Upper lobe of left lung (tissue), 6 donors: ENCODE data around the gene PDE6G. TPM values are rescaled to one million over a fixed set of nuclear protein-coding genes. Genes with fewer than 3 reads are reported as not detected.

Source experiments
- ATAC-seq, 2 donors: fragments of 200-7000 bp; cut with Tn5 transposase; one replicate each; pipeline ENCODE4 v1.9.1; 2022; ENCODE audit warnings: mild to moderate bottlenecking in 2 of 2, moderate library complexity in 2 of 2; ENCODE audit not compliant: low FRiP score in 2 of 2
- DNase-seq, 2 donors: peaks; one replicate each; pipeline ENCODE4 v3.0.0-alpha.2; 2019 to 2020
- H3K27ac ChIP-seq, 4 donors: fragments of 200-600 bp; sonication (generic); one replicate each; pipeline ENCODE4 v1.5.1; 2016 to 2019
- H3K27me3 ChIP-seq, 4 donors: fragments of 200-600 bp; sonication (generic); one replicate each; pipeline ENCODE4 v1.5.1; 2017 to 2019
- H3K36me3 ChIP-seq, 4 donors: fragments of 200-600 bp; sonication (generic); one replicate each; pipeline ENCODE4 v1.5.1; 2016 to 2019
- H3K4me1 ChIP-seq, 4 donors: fragments of 200-600 bp; sonication (generic); one replicate each; pipeline ENCODE4 v1.5.1; 2018 to 2019
- H3K4me3 ChIP-seq, 4 donors: fragments of 200-600 bp; sonication (generic); one replicate each; pipeline ENCODE4 v1.5.1; 2017 to 2019; ENCODE audit warnings: mild to moderate bottlenecking in 2 of 4, moderate library complexity in 1 of 4
- H3K9me3 ChIP-seq, 4 donors: fragments of 200-600 bp; sonication (generic); one replicate each; pipeline ENCODE4 v1.5.1; 2018 to 2019
- EP300 ChIP-seq, 4 donors: sonication (generic); formaldehyde crosslinking; IDR thresholded peaks; one replicate each; pipeline ENCODE4 v1.5.1; 2017; ENCODE audit warnings: antibody characterized with exemption in 4 of 4, control low read depth in 2 of 4
- POLR2A ChIP-seq, 4 donors: fragments of 450-650 bp; IDR thresholded peaks; one replicate each; pipeline ENCODE4 v1.5.1; 2016 to 2017; ENCODE audit warnings: antibody characterized with exemption in 4 of 4, mild to moderate bottlenecking in 2 of 4
- POLR2AphosphoS5 ChIP-seq, 2 donors: sonication (generic); formaldehyde crosslinking; IDR thresholded peaks; one replicate each; pipeline ENCODE4 v1.5.1; 2017; ENCODE audit warnings: antibody characterized with exemption in 2 of 2
- WGBS, 2 donors: methylation state at CpG; one replicate each; pipeline ENCODE4 v1.1.5; 2017 to 2018; 5-methylcytosine and 5-hydroxymethylcytosine counted together
- total RNA-seq, 6 donors: library from RNA; depleted of rRNA in 4 of 6; stranded (reverse); fragments of >200 nt in 4 of 6; gene quantifications; one replicate each; pipeline versions ENCODE4 v1.1.0 to v1.2.1, GENCODE V29; 2016 to 2021
- TF ChIP-seq, protein P1 (sequence below), 6 experiments: fragments of 450-650 bp in 4 of 6; fragments of 200-600 bp in 2 of 6; sonication (generic) in 2 of 6; IDR thresholded peaks; one replicate each; pipeline ENCODE4 v1.5.1; 2016 to 2019; ENCODE audit warnings: antibody characterized with exemption in 6 of 6
- donor health status: DM: no; HTN: no; CAD: no; lungs with moderate emphysema.
- donor health status: DM: no; HTN: yes; CAD: no; lungs with severe emphysema.

PDE6G gene
- total RNA-seq, 6 donors from 2014 or later, result 1.0 to 12.6 (median 1.7) TPM; not detected in 3

- no peak for DNase-seq
- H3K27me3 ChIP-seq, result no peaks in the 10 kb centered on the region
- TF ChIP-seq, protein P1, sequence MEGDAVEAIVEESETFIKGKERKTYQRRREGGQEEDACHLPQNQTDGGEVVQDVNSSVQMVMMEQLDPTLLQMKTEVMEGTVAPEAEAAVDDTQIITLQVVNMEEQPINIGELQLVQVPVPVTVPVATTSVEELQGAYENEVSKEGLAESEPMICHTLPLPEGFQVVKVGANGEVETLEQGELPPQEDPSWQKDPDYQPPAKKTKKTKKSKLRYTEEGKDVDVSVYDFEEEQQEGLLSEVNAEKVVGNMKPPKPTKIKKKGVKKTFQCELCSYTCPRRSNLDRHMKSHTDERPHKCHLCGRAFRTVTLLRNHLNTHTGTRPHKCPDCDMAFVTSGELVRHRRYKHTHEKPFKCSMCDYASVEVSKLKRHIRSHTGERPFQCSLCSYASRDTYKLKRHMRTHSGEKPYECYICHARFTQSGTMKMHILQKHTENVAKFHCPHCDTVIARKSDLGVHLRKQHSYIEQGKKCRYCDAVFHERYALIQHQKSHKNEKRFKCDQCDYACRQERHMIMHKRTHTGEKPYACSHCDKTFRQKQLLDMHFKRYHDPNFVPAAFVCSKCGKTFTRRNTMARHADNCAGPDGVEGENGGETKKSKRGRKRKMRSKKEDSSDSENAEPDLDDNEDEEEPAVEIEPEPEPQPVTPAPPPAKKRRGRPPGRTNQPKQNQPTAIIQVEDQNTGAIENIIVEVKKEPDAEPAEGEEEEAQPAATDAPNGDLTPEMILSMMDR (IDR thresholded peaks at IDR 0.05), result no peak
- TF ChIP-seq POLR2A (IDR thresholded peaks at IDR 0.05) (no peak), EP300 (IDR thresholded peaks at IDR 0.05) (no peak), POLR2AphosphoS5 (IDR thresholded peaks at IDR 0.05) (no peak)
- H3K9me3 ChIP-seq, result no peaks in the 10 kb centered on the region
- ATAC-seq, result no peak
- no peaks in the 10 kb centered on the region for H3K36me3 ChIP-seq
- no peak overlapping the region for H3K27ac ChIP-seq
- H3K4me3 ChIP-seq, result no peak overlapping the region
- peaks cover 24 to 34% (median 28%) of the 10 kb centered on the region in 4 donors for H3K4me1 ChIP-seq
- WGBS, 2 donors, result 74 to 81% methylated on average over 4 of the region's 4 CpGs
Measured at GRCh38 chr17:81638683-81639082, 17.7 kb downstream of the PDE6G start.

GRCh38 chr17:81636505-81637288, 19.6 kb downstream of the PDE6G start, which contains the start of the genes NPLOC4 and TSPAN10:
TSS of gene NPLOC4 (minus strand) at chr17:81637112. CDS start at chr17:81636930, 182 bp downstream.
TSS of gene TSPAN10 (plus strand) at chr17:81637196. CDS start at chr17:81642413, 5,217 bp downstream.
- H3K4me1 ChIP-seq, result peaks cover 27 to 36% (median 31%) of the 10 kb centered on the region in 4 donors
- DNase-seq (peak; percentile 88 to 98), ATAC-seq (peak; percentile 87 to 96)
- H3K27ac ChIP-seq, result peak within 1 kb of the TSS; percentile 89 to 97 (median 94)
- no peaks in the 10 kb centered on the region for H3K9me3 ChIP-seq
- H3K4me3 ChIP-seq, result peak within 1 kb of the TSS; percentile 45 to 96 (median 90)
- H3K27me3 ChIP-seq, result no peaks in the 10 kb centered on the region
- TF ChIP-seq, protein P1 (IDR thresholded peaks at IDR 0.05), result peak in 2 of 6 experiments; percentile 24 to 28
- peak in 3 of 4 donors; percentile 63 to 88 (median 87) for TF ChIP-seq POLR2A (IDR thresholded peaks at IDR 0.05)
- TF ChIP-seq EP300 (IDR thresholded peaks at IDR 0.05), result peak in 1 of 4 donors; percentile 73
- peak; percentile 88 for TF ChIP-seq POLR2AphosphoS5 (IDR thresholded peaks at IDR 0.05)
- peaks cover 0 to 2% (median 0%) of the 10 kb centered on the region in 4 donors for H3K36me3 ChIP-seq
- 0% methylated on average over 6 to 30 of the region's 77 CpGs for WGBS, 2 donors

DNA sequence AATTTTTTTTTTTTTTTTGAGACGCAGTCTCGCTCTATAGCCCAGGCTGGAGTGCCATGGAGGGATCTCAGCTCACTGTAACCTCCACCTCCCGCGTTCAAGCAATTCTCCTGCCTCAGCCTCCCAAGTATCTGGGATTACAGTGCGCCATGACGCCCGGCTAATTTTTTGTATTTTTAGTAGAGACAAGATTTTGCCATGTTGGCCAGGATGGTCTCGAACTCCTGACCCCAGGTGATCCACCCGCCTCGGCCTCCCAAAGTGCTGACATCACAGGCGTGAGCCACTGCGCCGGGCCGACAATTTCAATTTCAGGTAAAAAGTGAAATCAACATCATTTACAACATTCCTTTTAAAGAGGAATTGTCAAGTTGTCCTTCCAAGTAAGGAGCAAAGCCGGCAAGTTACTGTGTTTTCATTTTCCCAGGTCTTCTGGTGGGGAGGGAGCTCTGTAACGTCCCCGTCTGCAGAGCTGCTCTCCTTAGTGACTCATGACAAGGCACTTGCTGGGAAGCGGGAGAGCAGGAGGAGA, 20.3 kb downstream of the PDE6G start:
- peaks cover 30 to 40% (median 31%) of the 10 kb centered on the region in 4 donors for H3K4me1 ChIP-seq
- H3K9me3 ChIP-seq, result no peaks in the 10 kb centered on the region
- ATAC-seq (peak in 1 of 2 donors; percentile 68), DNase-seq (no peak)
- 30 to 31% methylated on average over 18 of the region's 18 CpGs for WGBS, 2 donors
- peak overlapping the region; percentile 45 to 96 (median 90) for H3K4me3 ChIP-seq
- H3K27me3 ChIP-seq, result no peaks in the 10 kb centered on the region
- TF ChIP-seq POLR2AphosphoS5 (IDR thresholded peaks at IDR 0.05) (no peak), POLR2A (IDR thresholded peaks at IDR 0.05) (no peak), EP300 (IDR thresholded peaks at IDR 0.05) (no peak)
- TF ChIP-seq, protein P1 (IDR thresholded peaks at IDR 0.05), result no peak
- H3K27ac ChIP-seq, result peak overlapping the region; percentile 89 to 97 (median 94)
- peaks cover 0 to 2% (median 0%) of the 10 kb centered on the region in 4 donors for H3K36me3 ChIP-seq

DNA sequence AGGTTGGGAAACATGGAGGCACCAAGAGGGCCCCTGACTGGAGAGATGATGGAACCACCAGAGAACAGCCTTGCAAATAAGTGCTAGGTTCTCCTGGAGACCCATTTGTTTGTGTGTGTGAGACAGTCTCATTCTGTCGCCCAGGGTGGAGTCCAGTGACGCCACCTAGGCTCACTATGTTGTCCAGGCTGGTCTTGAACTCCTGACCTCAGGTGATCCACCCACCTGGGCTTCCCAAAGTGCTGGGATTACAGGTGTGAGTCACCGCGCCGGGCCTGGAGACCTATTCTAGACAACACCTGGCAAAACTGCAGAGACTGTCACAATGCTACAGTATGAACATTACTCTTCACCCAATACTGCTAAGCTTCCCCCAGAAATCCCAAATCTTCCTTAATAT, 20.9 kb downstream of the PDE6G start:
- no peak for DNase-seq
- peak overlapping the region in 2 of 4 donors; percentile 95 to 96 for H3K4me3 ChIP-seq
- no peak for TF ChIP-seq EP300 (IDR thresholded peaks at IDR 0.05)
- TF ChIP-seq, protein P1 (IDR thresholded peaks at IDR 0.05), result no peak
- TF ChIP-seq POLR2AphosphoS5 (IDR thresholded peaks at IDR 0.05), result no peak
- no peak for TF ChIP-seq POLR2A (IDR thresholded peaks at IDR 0.05)
- H3K36me3 ChIP-seq, result peaks cover 0 to 2% (median 0%) of the 10 kb centered on the region in 4 donors
- H3K9me3 ChIP-seq, result no peaks in the 10 kb centered on the region
- H3K4me1 ChIP-seq, result peaks cover 30 to 40% (median 31%) of the 10 kb centered on the region in 4 donors
- H3K27me3 ChIP-seq, result no peaks in the 10 kb centered on the region
- no peak for ATAC-seq
- WGBS, 2 donors, result 89 to 92% methylated on average over 2 to 5 of the region's 5 CpGs
- H3K27ac ChIP-seq, result peak overlapping the region in 1 of 4 donors; percentile 97
